ENCODE data around the gene GLI3. TPM values are rescaled to one million over a fixed set of nuclear protein-coding genes. Genes with fewer than 3 reads are reported as not detected.

The GLI3 gene
- total RNA-seq, 1 donor from 2014 or later = 32.0 TPM

DNA sequence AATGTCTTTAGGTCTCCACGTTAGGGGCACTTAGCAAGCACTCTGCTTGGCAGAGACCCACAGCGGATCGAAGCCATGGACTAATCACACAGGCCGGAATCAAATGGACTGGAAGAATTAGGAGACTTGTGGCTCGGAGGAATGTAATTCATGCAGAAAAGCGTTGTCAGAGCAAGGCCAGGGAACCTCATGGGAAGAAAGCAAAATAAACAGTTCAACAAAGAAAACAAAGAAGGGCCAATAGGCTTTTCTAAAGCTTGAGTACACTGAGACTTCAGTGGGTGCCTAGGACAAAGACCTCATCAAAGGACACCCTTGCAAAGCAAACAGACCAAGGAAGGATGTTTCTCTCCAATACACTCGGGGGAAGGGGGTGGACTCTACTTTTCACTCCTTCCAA is 171.1 kb downstream of the GLI3 start:
- H3K9ac ChIP-seq = no peak overlapping the region
- H3K27ac ChIP-seq = peak overlapping the region; percentile 90
- peaks cover 65% of the 10 kb centered on the region for H3K4me1 ChIP-seq
- no peaks in the 10 kb centered on the region for H3K9me3 ChIP-seq (ENCODE audit: low read depth)
- peak overlapping the region; percentile 26 for H3K4me3 ChIP-seq
- no peak for TF ChIP-seq EZH2 (IDR thresholded peaks at IDR 0.05)
- TF ChIP-seq EZH2phosphoT487 (IDR thresholded peaks at IDR 0.05) = peak; percentile 70
- H4K20me1 ChIP-seq (ENCODE audit: low read depth) = peaks cover 98% of the 10 kb centered on the region
- peaks cover 19% of the 10 kb centered on the region for H3K36me3 Mint-ChIP-seq
- no peaks in the 10 kb centered on the region for H3K27me3 ChIP-seq
- DNase-seq (ENCODE audit: low spot score) = peak; percentile 93
- H3K9me3 Mint-ChIP-seq = no peaks in the 10 kb centered on the region
- peak overlapping the region; percentile 46 for H3K4me3 Mint-ChIP-seq
- H3K27me3 Mint-ChIP-seq (ENCODE audit: insufficient read depth, low read depth) = peaks cover 2% of the 10 kb centered on the region
- H3F3A ChIP-seq (ENCODE audit: low read depth) = peaks cover 60% of the 10 kb centered on the region
- H3K79me2 ChIP-seq (ENCODE audit: low read depth) = peaks cover 88% of the 10 kb centered on the region
- peak overlapping the region; percentile 97 for H3K27ac Mint-ChIP-seq
- no peak overlapping the region for H2AFZ ChIP-seq (replicated peaks)
- H3K4me1 Mint-ChIP-seq = peaks cover 78% of the 10 kb centered on the region
- peak overlapping the region; percentile 73 for H3K4me2 ChIP-seq
- H3K36me3 ChIP-seq = no peaks in the 10 kb centered on the region

DNA sequence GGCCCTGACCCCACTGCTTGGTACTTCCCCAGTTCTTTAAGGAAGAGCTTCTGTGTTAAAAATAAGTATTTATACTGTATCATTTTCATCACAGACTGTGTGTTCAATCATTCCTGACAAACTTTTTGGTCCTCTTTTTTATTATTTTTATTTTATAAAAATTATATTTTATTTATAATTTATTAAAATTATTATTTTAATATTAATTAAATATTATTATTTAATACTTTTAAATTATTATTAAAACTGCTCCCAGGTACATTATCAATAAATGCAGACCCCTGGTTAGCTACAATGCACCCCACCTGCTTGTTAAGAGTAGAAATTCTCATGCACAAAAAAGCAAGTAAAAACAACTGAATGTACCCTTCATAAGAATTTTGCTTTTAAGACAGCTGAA is 172.0 kb downstream of the GLI3 start:
- H3K79me2 ChIP-seq (ENCODE audit: low read depth) = peaks cover 88% of the 10 kb centered on the region
- no peaks in the 10 kb centered on the region for H3K36me3 ChIP-seq
- no peak overlapping the region for H3K4me3 ChIP-seq
- H3K4me2 ChIP-seq = peak overlapping the region; percentile 73
- H3K27me3 ChIP-seq = no peaks in the 10 kb centered on the region
- Mint-ChIP-seq H3K36me3 (peaks cover 23% of the 10 kb centered on the region), H3K4me1 (peaks cover 69% of the 10 kb centered on the region), H3K27ac (peak overlapping the region; percentile 80), H3K4me3 (no peak overlapping the region), H3K27me3 (ENCODE audit: insufficient read depth, low read depth) (peaks cover 2% of the 10 kb centered on the region), H3K9me3 (no peaks in the 10 kb centered on the region)
- H3K4me1 ChIP-seq = peaks cover 56% of the 10 kb centered on the region
- H3K27ac ChIP-seq = no peak overlapping the region
- no peak overlapping the region for H2AFZ ChIP-seq (replicated peaks)
- DNase-seq (ENCODE audit: low spot score) = no peak
- H3F3A ChIP-seq (ENCODE audit: low read depth) = peaks cover 55% of the 10 kb centered on the region
- peaks cover 98% of the 10 kb centered on the region for H4K20me1 ChIP-seq (ENCODE audit: low read depth)
- TF ChIP-seq EZH2phosphoT487 (IDR thresholded peaks at IDR 0.05) (no peak), EZH2 (IDR thresholded peaks at IDR 0.05) (no peak)
- TF ChIP-seq, protein P1, sequence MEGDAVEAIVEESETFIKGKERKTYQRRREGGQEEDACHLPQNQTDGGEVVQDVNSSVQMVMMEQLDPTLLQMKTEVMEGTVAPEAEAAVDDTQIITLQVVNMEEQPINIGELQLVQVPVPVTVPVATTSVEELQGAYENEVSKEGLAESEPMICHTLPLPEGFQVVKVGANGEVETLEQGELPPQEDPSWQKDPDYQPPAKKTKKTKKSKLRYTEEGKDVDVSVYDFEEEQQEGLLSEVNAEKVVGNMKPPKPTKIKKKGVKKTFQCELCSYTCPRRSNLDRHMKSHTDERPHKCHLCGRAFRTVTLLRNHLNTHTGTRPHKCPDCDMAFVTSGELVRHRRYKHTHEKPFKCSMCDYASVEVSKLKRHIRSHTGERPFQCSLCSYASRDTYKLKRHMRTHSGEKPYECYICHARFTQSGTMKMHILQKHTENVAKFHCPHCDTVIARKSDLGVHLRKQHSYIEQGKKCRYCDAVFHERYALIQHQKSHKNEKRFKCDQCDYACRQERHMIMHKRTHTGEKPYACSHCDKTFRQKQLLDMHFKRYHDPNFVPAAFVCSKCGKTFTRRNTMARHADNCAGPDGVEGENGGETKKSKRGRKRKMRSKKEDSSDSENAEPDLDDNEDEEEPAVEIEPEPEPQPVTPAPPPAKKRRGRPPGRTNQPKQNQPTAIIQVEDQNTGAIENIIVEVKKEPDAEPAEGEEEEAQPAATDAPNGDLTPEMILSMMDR (IDR thresholded peaks at IDR 0.05) = no peak
- no peak overlapping the region for H3K9ac ChIP-seq
- H3K9me3 ChIP-seq (ENCODE audit: low read depth) = no peaks in the 10 kb centered on the region

DNA sequence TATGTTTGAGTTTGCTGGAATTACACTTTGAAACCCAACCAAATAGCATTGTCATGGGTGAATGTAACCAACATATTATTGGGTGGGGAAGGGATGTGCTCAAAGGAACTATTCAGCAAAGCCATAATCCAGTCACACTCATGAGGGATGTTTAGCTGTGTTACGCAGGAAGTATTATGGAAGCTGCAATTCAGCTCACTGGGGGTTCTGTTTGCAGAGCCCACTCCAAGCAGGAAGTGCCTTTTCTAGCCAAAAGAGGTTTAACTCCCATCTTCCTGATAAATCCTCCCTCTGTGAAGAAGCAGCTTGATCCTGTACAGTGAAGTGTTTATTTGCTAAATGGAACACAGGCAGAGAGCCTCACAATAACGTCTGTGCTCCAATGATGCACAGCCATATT is 172.5 kb downstream of the GLI3 start:
- no peak for DNase-seq (ENCODE audit: low spot score)
- Histone ChIP-seq H3K27me3 (no peaks in the 10 kb centered on the region), H3K4me2 (peak overlapping the region; percentile 73), H3K4me1 (peaks cover 51% of the 10 kb centered on the region), H2AFZ (replicated peaks) (no peak overlapping the region), H3F3A (ENCODE audit: low read depth) (peaks cover 50% of the 10 kb centered on the region), H4K20me1 (ENCODE audit: low read depth) (peaks cover 98% of the 10 kb centered on the region), H3K36me3 (no peaks in the 10 kb centered on the region), H3K9me3 (ENCODE audit: low read depth) (no peaks in the 10 kb centered on the region), H3K27ac (no peak overlapping the region), H3K79me2 (ENCODE audit: low read depth) (peaks cover 88% of the 10 kb centered on the region), H3K4me3 (no peak overlapping the region), H3K9ac (no peak overlapping the region)
- Mint-ChIP-seq H3K4me3 (peak overlapping the region; percentile 61), H3K27me3 (ENCODE audit: insufficient read depth, low read depth) (peaks cover 2% of the 10 kb centered on the region), H3K27ac (peak overlapping the region; percentile 80), H3K4me1 (peaks cover 64% of the 10 kb centered on the region), H3K9me3 (no peaks in the 10 kb centered on the region), H3K36me3 (peaks cover 27% of the 10 kb centered on the region)
- TF ChIP-seq EZH2 (IDR thresholded peaks at IDR 0.05) (no peak), EZH2phosphoT487 (IDR thresholded peaks at IDR 0.05) (no peak)
- TF ChIP-seq, protein P1 (IDR thresholded peaks at IDR 0.05) = no peak

DNA sequence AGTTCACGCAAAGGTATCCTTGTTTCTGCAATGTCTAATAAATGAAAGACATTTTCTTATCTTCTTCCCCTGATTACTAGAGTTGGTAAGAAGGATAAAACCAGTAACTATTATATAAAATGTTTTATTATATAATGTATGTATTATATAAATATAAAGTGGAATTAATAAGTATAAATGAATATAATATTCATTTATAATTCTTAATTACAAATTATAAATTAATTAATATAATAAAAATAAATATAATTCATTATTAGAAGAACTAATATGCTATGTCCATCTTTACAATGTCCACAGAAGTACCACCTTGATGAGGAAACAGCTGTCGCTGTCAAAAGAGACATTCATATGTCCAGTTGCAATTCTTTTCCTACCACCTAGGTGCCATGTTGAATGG is 177.7 kb downstream of the GLI3 start:
- peaks cover 3% of the 10 kb centered on the region for H3K4me1 ChIP-seq
- H3K36me3 Mint-ChIP-seq = peaks cover 50% of the 10 kb centered on the region
- no peak for DNase-seq (ENCODE audit: low spot score)
- H3K4me2 ChIP-seq = no peak overlapping the region
- peaks cover 18% of the 10 kb centered on the region for H3K4me1 Mint-ChIP-seq
- H3F3A ChIP-seq (ENCODE audit: low read depth) = peaks cover 4% of the 10 kb centered on the region
- H2AFZ ChIP-seq (replicated peaks) = no peak overlapping the region
- H3K4me3 Mint-ChIP-seq = no peak overlapping the region
- H3K9me3 ChIP-seq (ENCODE audit: low read depth) = no peaks in the 10 kb centered on the region
- no peaks in the 10 kb centered on the region for H3K9me3 Mint-ChIP-seq
- no peak overlapping the region for H3K9ac ChIP-seq
- H3K27ac ChIP-seq = no peak overlapping the region
- no peak overlapping the region for H3K4me3 ChIP-seq
- H3K27me3 Mint-ChIP-seq (ENCODE audit: insufficient read depth, low read depth) = no peaks in the 10 kb centered on the region
- TF ChIP-seq EZH2 (IDR thresholded peaks at IDR 0.05) (no peak), EZH2phosphoT487 (IDR thresholded peaks at IDR 0.05) (no peak)
- TF ChIP-seq, protein P1 (IDR thresholded peaks at IDR 0.05) = no peak
- peaks cover 81% of the 10 kb centered on the region for H4K20me1 ChIP-seq (ENCODE audit: low read depth)
- no peaks in the 10 kb centered on the region for H3K27me3 ChIP-seq
- H3K27ac Mint-ChIP-seq = no peak overlapping the region
- peaks cover 100% of the 10 kb centered on the region for H3K79me2 ChIP-seq (ENCODE audit: low read depth)
- no peaks in the 10 kb centered on the region for H3K36me3 ChIP-seq

Data from neural progenitor cell (in vitro differentiated cells).